Thyroid gland (tissue), 4 donors: Measurements from ENCODE around the gene GTPBP1. TPM values are rescaled to one million over a fixed set of nuclear protein-coding genes. Genes with fewer than 3 reads are reported as not detected.

Experiments used
- DNase-seq, 2 donors: peaks; one replicate each; pipeline ENCODE4 v3.0.0-alpha.2; 2019
- H3K27ac ChIP-seq, 3 donors: fragments of 200-600 bp; sonication (generic); 1 replicate in 2 of 3; 2 replicates in 1 of 3; pipeline ENCODE4 v1.5.1; 2016 to 2019; ENCODE audit warnings: mild to moderate bottlenecking in 1 of 3, moderate library complexity in 1 of 3
- H3K27me3 ChIP-seq: fragments of 200-600 bp; sonication (generic); one replicate; pipeline ENCODE4 v1.5.1; 2019
- H3K36me3 ChIP-seq, 2 donors: fragments of 200-600 bp; sonication (generic); one replicate each; pipeline ENCODE4 v1.5.1; 2016 to 2019
- H3K4me1 ChIP-seq, 2 donors: fragments of 200-600 bp; sonication (generic); one replicate each; pipeline ENCODE4 v1.5.1; 2017 to 2019
- H3K4me3 ChIP-seq, 3 donors: fragments of 200-600 bp; sonication (generic); replicated peaks in 1 of 3; 1 replicate in 2 of 3; 2 replicates in 1 of 3; pipeline ENCODE4 v1.5.1; 2016; ENCODE audit warnings: mild to moderate bottlenecking in 1 of 3
- H3K9me3 ChIP-seq: fragments of 200-600 bp; sonication (generic); one replicate; pipeline ENCODE4 v1.5.1; 2017
- CTCF ChIP-seq, 6 experiments: fragments of 200-600 bp in 3 of 6; fragments of 450-650 bp in 3 of 6; sonication (generic) in 3 of 6; IDR thresholded peaks; one replicate each; pipeline ENCODE4 v1.5.1; 2016 to 2019; ENCODE audit warnings: antibody characterized with exemption in 6 of 6, mild to moderate bottlenecking in 2 of 6, inconsistent platforms in 1 of 6, moderate library complexity in 1 of 6
- POLR2A ChIP-seq, 2 donors: fragments of 450-650 bp; IDR thresholded peaks; one replicate each; pipeline ENCODE4 v1.6.1; 2017; ENCODE audit warnings: antibody characterized with exemption in 2 of 2, mild to moderate bottlenecking in 2 of 2, moderate library complexity in 1 of 2
- WGBS, 2 donors: methylation state at CpG; one replicate each; pipeline ENCODE4 v1.1.5; 2017; 5-methylcytosine and 5-hydroxymethylcytosine counted together
- intact Hi-C: fragments of 100-400 bp; cut with DNase I; formaldehyde crosslinking; loops from one replicate; pipeline ENCODE4 v1.15.1; 2023
- total RNA-seq, 4 donors: library from RNA; depleted of rRNA; stranded (reverse); fragments of >200 nt; gene quantifications; one replicate each; pipeline ENCODE4 v1.2.3, GENCODE V29; 2016

Gene GTPBP1
- total RNA-seq, 4 donors from 2014 or later = 51.6 to 117 (median 69.6) TPM

GRCh38 chr22:38740754-38741153 is 35.0 kb downstream of the GTPBP1 start:
- Histone ChIP-seq H3K27ac (no peak overlapping the region), H3K9me3 (no peaks in the 10 kb centered on the region), H3K4me1 (peaks cover 0 to 5% of the 10 kb centered on the region in 2 donors), H3K36me3 (peaks cover 86 to 96% of the 10 kb centered on the region in 2 donors), H3K27me3 (no peaks in the 10 kb centered on the region), H3K4me3 (no peak overlapping the region)
- DNase-seq = no peak
- TF ChIP-seq POLR2A (IDR thresholded peaks at IDR 0.05) = no peak
- no peak for TF ChIP-seq CTCF (IDR thresholded peaks at IDR 0.05)
- 79 to 100% methylated on average over 6 to 8 of the region's 8 CpGs for WGBS, 2 donors
- intact Hi-C loops = no loop called here

- Histone ChIP-seq H3K36me3 (peaks cover 86 to 96% of the 10 kb centered on the region in 2 donors), H3K27me3 (no peaks in the 10 kb centered on the region), H3K27ac (no peak overlapping the region), H3K9me3 (no peaks in the 10 kb centered on the region), H3K4me1 (peaks cover 0 to under 1% of the 10 kb centered on the region in 2 donors), H3K4me3 (no peak overlapping the region)
- DNase-seq = no peak
- 88 to 92% methylated on average over 5 to 8 of the region's 9 CpGs for WGBS, 2 donors
- intact Hi-C loops = no loop called here
- TF ChIP-seq CTCF (IDR thresholded peaks at IDR 0.05) = no peak
- no peak for TF ChIP-seq POLR2A (IDR thresholded peaks at IDR 0.05)
Observed at GRCh38 chr22:38741166-38741565, 35.4 kb downstream of the GTPBP1 start.

- no peak overlapping the region for H3K4me3 ChIP-seq
- no peaks in the 10 kb centered on the region for H3K27me3 ChIP-seq
- no peak overlapping the region for H3K27ac ChIP-seq
- 96 to 100% methylated on average over 8 to 10 of the region's 10 CpGs for WGBS, 2 donors
- no peaks in the 10 kb centered on the region for H3K9me3 ChIP-seq
- no peak for DNase-seq
- TF ChIP-seq CTCF (IDR thresholded peaks at IDR 0.05) (no peak), POLR2A (IDR thresholded peaks at IDR 0.05) (no peak)
- no peaks in the 10 kb centered on the region for H3K4me1 ChIP-seq
- H3K36me3 ChIP-seq = peaks cover 90 to 93% of the 10 kb centered on the region in 2 donors
- intact Hi-C loops = no loop called here
Observed at GRCh38 chr22:38741576-38741975, 35.8 kb downstream of the GTPBP1 start.

- no peak for DNase-seq
- H3K36me3 ChIP-seq = peaks cover 85 to 96% of the 10 kb centered on the region in 2 donors
- H3K27me3 ChIP-seq = no peaks in the 10 kb centered on the region
- TF ChIP-seq CTCF (IDR thresholded peaks at IDR 0.05) = no peak
- TF ChIP-seq POLR2A (IDR thresholded peaks at IDR 0.05) = no peak
- no peaks in the 10 kb centered on the region for H3K4me1 ChIP-seq
- no peaks in the 10 kb centered on the region for H3K9me3 ChIP-seq
- no peak overlapping the region for H3K4me3 ChIP-seq
- no peak overlapping the region for H3K27ac ChIP-seq
- intact Hi-C loops = no loop called here
- 93 to 94% methylated on average over 23 to 25 of the region's 25 CpGs for WGBS, 2 donors
Observed at GRCh38 chr22:38742176-38742942, 36.6 kb downstream of the GTPBP1 start.

- H3K27ac ChIP-seq = no peak overlapping the region
- peaks cover 85 to 91% of the 10 kb centered on the region in 2 donors for H3K36me3 ChIP-seq
- no peaks in the 10 kb centered on the region for H3K4me1 ChIP-seq
- no peaks in the 10 kb centered on the region for H3K9me3 ChIP-seq
- DNase-seq = no peak
- intact Hi-C loops = no loop called here
- no peaks in the 10 kb centered on the region for H3K27me3 ChIP-seq
- TF ChIP-seq CTCF (IDR thresholded peaks at IDR 0.05) (no peak), POLR2A (IDR thresholded peaks at IDR 0.05) (no peak)
- 90 to 93% methylated on average over 5 to 6 of the region's 6 CpGs for WGBS, 2 donors
- no peak overlapping the region for H3K4me3 ChIP-seq
Observed at GRCh38 chr22:38744981-38745380, 39.2 kb downstream of the GTPBP1 start.
